NCI-H1417 (cell line): ENCODE measurements around the gene ZNF440.
"Not testable (repeated sequence)": the region's sequence is repeated elsewhere in the genome, so short reads cannot be mapped to it uniquely, and the experiment has no call there.

Experiments
- DNase-seq, 3 experiments: peaks; one replicate each; lab custom pipeline; 2025; lab: John Stamatoyannopoulos, UW

The ZNF440 gene

DNA sequence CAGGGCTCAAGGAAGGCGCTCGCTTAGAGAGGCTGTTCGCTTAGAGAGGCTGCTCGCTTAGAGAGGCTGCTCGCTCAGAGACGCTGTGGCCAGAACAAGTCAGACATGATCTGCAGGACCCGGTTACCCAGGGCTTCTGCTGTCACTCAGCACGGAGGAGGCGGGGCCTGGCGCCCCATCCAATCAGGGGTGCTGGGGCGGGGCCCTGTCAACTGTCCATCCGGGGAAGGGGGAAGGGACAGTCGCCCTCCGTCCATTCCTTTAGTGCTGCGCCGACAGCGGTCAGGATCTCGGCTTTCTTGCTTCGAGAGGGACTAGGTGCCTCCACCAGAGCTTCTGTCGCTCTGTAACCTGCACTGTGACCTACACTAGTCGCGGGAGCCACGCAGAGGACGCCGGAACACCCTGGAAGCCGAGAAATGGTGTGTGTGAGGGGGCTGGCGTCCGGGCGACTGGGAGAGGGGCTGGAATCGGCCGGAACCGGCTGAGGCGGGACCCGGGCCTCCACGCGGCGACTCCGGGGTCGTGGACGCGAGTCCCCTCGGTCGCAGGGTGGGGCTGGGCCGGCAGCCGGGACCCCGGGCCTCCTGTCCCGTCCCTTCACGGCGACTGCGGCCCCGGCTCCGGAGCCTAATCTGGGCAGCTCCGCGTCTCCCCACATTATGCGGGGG is at the start of gene ZNF440:
Gene ZNF440 (plus strand): TSS at position 245 of the 671 bp plus-strand sequence. CDS start 175 bp downstream, at position 420.
- DNase-seq, result peak; percentile 89 to 97 (median 94)

GRCh38 chr19:11766597-11767591 is 47.2 kb upstream of the ZNF440 start, which contains the start of gene ZNF441:
TSS of gene ZNF441 (plus strand) at chr19:11767000. CDS start at chr19:11767194, 194 bp downstream.
- DNase-seq, result peak; percentile 87 to 98 (median 96)

GRCh38 chr19:11767633-11768133 is 46.4 kb upstream of the ZNF440 start:
- peak in 2 of 3 experiments; percentile 54 to 55 for DNase-seq

GRCh38 chr19:11769995-11770394 is 44.1 kb upstream of the ZNF440 start:
- DNase-seq, result no peak

- not testable (repeated sequence) for DNase-seq
Measured at GRCh38 chr19:11771520-11771919, 42.6 kb upstream of the ZNF440 start.

- not testable (repeated sequence) for DNase-seq
Measured at GRCh38 chr19:11776669-11777068, 37.4 kb upstream of the ZNF440 start.

DNA sequence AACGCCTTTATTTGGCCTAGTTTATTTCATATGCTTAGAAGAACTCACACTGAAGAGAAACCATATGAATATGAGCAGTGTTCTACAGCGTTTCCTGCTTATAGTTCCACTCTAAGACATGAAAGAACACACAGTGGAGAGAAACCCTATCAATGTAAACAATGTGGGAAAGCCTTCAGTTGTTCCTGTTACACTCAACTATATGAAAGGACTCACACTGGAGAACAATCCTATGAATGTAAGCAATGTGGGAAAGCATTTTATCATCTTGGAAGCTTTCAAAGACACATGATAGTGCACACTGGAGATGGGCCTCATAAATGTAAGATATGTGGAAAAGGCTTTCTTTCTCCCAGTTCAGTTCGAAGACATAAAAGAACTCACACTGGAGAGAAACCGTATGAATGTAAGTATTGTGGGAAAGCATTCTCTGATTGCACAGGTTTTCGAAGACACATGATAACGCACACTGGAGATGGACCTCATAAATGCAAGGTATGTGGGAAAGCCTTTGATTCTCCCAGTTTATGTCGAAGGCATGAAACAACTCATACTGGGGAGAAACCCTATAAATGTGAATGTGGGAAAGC is 33.5 kb upstream of the ZNF440 start:
- no peak for DNase-seq

- DNase-seq, result no peak
Measured at GRCh38 chr19:11781295-11782057, 32.6 kb upstream of the ZNF440 start.

GRCh38 chr19:11783767-11784166 is 30.3 kb upstream of the ZNF440 start:
- DNase-seq, result no peak

- no peak for DNase-seq
Measured at GRCh38 chr19:11784356-11784755, 29.7 kb upstream of the ZNF440 start.

GRCh38 chr19:11787536-11787935 is 26.5 kb upstream of the ZNF440 start:
- no peak for DNase-seq

DNA sequence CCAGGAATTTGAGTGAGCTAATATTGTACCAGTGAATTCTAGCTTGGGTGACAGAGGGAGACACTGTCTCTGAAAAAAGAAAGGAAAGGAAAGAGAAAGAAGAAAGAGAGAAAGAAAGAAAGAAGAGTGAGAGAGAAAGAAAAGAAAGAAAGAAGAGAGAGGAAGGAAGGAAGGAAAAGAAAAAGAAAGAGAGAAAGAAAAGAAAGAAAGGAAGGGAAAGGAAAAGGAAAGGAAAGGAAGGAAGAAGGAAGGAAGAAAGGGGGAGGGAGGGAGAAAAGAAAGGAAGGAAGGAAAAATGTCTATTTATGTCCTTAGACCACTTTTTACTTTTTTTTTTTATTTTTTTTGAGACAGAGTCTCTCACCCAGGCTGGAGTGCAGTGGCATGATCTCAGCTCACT is 21.1 kb upstream of the ZNF440 start:
- DNase-seq, result no peak

GRCh38 chr19:11797491-11797890 is 16.6 kb upstream of the ZNF440 start:
- peak; percentile 83 to 98 (median 93) for DNase-seq

DNA sequence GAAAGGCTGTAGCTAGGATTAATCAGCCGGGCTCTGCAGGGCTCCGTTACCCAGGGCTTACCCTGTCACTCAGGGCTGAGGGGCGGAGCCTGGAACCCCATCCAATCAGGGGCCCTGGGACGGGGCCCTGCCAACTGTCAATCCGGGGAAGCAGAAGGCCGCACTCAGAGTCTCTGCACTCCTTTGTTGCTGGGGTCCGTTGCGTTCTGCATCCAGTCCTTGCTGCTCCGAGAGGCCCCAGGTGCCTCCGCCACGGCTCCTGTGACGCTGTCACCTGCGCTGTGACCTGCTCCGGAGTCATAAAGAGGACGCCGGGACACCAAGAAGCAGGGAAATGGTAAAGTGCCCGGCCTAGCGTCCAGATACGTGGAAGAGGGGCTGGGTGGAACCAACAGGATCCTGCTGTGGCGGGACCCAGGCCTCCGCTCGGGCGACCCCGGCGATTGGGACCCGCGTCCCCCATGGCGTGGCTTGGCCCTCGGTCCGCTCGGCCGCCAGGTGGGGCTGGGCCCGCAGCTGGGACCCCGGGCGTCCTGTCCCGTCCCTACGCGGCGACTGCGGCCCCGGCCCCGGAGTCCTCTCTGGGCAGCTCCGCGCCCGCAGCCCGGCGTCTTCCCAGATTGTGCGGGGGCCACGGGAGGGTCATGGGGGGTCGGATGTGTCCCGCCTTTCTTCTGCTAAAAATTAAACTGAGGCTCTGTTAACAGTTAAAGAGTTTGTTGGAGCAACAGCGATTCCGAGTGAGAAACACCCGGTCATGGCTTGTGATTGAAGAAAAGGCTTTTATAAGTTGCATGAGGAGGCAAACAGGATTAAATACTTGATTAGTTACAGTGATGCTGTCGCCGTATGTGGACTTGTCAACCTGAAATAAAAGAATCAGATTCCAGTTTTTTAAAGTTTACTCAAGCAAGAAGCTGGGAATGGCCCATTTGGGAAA is 15.4 kb upstream of the ZNF440 start, which contains the start of gene ZNF491:
Gene ZNF491 (plus strand): TSS at position 133 of the 940 bp plus-strand sequence. CDS start 7,431 bp downstream, outside the sequence.
- DNase-seq, result peak; percentile 88 to 96 (median 92)

- no peak for DNase-seq
Measured at GRCh38 chr19:11806354-11807098, 7.5 kb upstream of the ZNF440 start.

DNA sequence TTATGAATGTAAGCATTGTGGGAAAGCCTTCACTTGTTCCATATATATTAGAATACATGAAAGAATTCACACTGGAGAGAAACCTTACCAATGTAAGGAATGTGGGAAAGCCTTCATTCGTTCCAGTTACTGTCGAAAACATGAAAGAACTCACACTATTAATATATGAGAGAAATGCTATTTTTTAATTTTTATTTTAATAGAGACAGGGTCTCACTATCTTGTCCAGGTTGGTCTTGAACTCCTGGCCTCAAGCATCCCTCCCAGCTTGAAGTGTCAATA is 7.0 kb upstream of the ZNF440 start:
- no peak for DNase-seq

DNA sequence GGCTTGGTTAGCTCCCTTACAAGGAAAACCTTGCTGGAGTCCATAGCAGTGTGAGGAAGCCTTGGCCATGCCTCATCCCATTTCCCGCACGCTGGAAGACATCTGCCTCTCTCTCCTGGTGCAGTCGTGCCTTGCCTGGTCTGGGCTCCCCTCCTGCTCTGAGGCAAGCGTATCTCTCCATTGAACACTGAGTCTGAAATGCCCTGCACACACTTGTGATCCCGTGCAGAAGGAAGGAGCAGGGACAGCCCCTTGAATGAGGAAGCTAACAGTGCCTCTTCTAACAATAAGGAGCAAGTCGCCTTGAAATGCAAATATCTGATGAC is 407 bp upstream of the ZNF440 start:
- DNase-seq, result no peak

DNA sequence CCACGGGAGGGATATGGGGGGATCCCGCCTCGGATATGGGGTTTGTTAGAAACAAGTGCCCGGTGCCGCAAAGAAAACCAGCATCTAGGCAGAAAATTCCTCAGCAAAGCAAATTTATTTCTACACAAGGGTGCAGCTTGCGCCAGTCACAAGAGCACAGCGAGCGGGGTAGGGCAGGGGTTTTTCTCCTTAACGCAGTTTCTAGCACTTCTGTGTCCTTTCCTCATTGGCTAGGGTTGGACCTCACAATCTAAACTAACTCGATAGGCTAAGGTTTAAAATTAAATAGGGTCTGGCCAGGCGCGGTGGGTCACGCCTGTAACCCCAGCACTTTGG is 595 bp downstream of the ZNF440 start:
- DNase-seq, result peak; percentile 6 to 63 (median 59)

DNA sequence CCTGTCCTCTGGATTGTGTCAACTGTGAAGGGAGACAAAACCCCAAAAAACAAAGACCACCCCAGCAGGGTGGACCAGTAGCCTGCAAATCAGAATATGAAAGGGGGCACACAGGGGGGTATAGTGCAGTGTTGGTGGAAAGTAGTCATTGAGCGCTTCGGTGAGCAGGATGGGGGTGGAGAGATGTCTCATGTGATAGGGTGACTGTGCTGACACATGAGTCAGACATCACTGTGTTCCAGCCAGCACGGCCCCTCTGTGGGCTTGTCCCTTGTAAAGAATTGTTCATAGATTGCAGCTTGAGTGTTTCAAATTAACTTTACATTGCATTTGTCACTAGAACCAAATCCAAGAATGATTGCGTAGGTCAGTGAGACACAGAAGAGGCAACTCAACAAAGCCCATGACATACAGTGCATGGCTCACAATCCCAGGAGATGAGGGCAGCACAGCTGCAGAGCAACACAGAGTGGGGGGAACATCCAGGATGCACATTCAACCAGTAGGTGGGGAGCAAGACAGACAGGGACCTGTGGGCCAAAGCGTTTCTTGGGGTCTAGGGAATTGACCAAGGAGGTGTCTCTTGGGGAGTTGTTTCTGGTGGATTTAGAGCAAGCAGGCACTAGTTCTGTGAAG is 7.5 kb downstream of the ZNF440 start:
- no peak for DNase-seq
